ENCODE data around the gene GLB1L3.
"Not testable (repeated sequence)": the region's sequence is repeated elsewhere in the genome, so short reads cannot be mapped to it uniquely, and the experiment has no call there.

The GLB1L3 gene

DNA sequence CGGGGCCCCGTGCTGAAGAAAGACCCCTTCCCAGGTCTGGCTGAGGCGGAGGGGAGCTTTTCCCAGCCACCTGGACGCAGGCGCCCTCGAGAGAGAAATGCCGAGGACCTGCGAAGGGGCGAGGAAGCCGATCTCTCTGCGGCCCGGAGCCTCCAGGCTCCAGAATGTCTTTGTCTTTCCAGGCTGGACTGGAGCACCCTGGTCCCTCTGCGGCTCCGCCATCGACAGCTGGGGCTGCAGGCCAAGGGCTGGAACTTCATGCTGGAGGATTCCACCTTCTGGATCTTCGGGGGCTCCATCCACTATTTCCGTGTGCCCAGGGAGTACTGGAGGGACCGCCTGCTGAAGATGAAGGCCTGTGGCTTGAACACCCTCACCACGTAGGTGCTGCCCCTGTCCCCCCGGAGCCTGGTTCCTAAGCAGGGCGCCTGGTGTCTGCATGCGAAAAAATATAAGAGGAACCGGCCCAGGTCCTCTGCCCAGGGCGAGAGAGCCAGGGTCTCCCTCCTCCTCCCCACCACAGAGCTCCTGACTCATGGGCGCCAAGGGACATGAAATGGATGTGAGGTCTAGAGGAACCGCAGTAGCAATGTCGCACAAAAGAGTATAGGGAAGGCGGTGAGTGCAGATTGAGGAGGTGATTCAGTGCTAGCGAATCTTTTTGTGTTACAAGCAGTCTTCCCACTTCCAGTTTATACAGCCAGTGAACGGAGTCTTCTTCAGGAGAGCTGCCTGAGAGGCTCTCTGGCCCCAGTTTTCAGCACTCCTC, 66.6 kb downstream of the GLB1L3 start:
- no peaks in the 10 kb centered on the region for H3K27me3 ChIP-seq (ENCODE audit: low read length)
- H3K4me2 ChIP-seq (ENCODE audit: low read depth, low read length, poor library complexity, severe bottlenecking): no peak overlapping the region
- H3K4me3 ChIP-seq (ENCODE audit: insufficient read depth, low read length, poor library complexity, severe bottlenecking): no peak overlapping the region
- no peak overlapping the region for H2AFZ ChIP-seq (ENCODE audit: low read depth, low read length, severe bottlenecking)
- H4K20me1 ChIP-seq (ENCODE audit: low read depth, low read length): no peaks in the 10 kb centered on the region
- H3K27ac ChIP-seq (ENCODE audit: low read depth, low read length): no peak overlapping the region
- no peaks in the 10 kb centered on the region for H3K36me3 ChIP-seq (ENCODE audit: low read length)
- H3F3A ChIP-seq (ENCODE audit: insufficient read depth): no peaks in the 10 kb centered on the region
- no peaks in the 10 kb centered on the region for H3K9me2 ChIP-seq (replicated peaks; ENCODE audit: insufficient read depth, low read length)
- no peak for TF ChIP-seq EZH2phosphoT487 (conservative IDR thresholded peaks at IDR 0.05; ENCODE audit: low read length)
- no peak for TF ChIP-seq CTCF (IDR thresholded peaks at IDR 0.05; ENCODE audit: insufficient read depth, low read length, poor library complexity, severe bottlenecking)
- no peaks in the 10 kb centered on the region for H3K79me2 ChIP-seq (ENCODE audit: insufficient read depth, low read length)
- no peak overlapping the region for H3K9ac ChIP-seq (ENCODE audit: low read length)
- H3K9me3 ChIP-seq (ENCODE audit: insufficient read depth, low read length): no peaks in the 10 kb centered on the region

DNA sequence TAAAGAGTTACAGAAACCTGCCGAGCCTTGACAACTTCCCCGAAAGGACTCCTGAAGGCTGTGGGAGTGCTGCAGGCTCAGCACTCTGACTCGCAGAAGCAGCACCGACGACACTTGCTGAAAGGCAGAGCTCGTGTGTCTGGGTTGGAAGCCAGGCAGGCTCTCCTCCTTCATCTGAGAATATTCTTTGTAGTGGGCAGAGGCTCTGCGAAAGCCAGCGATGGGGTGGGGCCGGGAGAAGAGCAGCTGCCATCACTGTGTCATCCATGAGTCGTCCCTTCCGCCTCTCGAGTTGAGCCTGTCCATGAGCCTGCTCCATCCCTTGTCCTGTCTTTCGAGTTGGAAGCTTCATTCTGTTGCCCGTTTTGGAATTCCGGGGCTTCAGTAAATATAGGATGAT, 67.5 kb downstream of the GLB1L3 start:
- Histone ChIP-seq H4K20me1 (ENCODE audit: low read depth, low read length) (no peaks in the 10 kb centered on the region), H3K9me3 (ENCODE audit: insufficient read depth, low read length) (no peaks in the 10 kb centered on the region), H3F3A (ENCODE audit: insufficient read depth) (no peaks in the 10 kb centered on the region), H3K27ac (ENCODE audit: low read depth, low read length) (no peak overlapping the region), H3K9ac (ENCODE audit: low read length) (no peak overlapping the region), H3K9me2 (replicated peaks; ENCODE audit: insufficient read depth, low read length) (no peaks in the 10 kb centered on the region), H3K36me3 (ENCODE audit: low read length) (no peaks in the 10 kb centered on the region), H3K4me2 (ENCODE audit: low read depth, low read length, poor library complexity, severe bottlenecking) (no peak overlapping the region), H3K27me3 (ENCODE audit: low read length) (no peaks in the 10 kb centered on the region), H3K79me2 (ENCODE audit: insufficient read depth, low read length) (no peaks in the 10 kb centered on the region), H2AFZ (ENCODE audit: low read depth, low read length, severe bottlenecking) (no peak overlapping the region), H3K4me3 (ENCODE audit: insufficient read depth, low read length, poor library complexity, severe bottlenecking) (no peak overlapping the region)
- TF ChIP-seq EZH2phosphoT487 (conservative IDR thresholded peaks at IDR 0.05; ENCODE audit: low read length): no peak
- no peak for TF ChIP-seq CTCF (IDR thresholded peaks at IDR 0.05; ENCODE audit: insufficient read depth, low read length, poor library complexity, severe bottlenecking)

DNA sequence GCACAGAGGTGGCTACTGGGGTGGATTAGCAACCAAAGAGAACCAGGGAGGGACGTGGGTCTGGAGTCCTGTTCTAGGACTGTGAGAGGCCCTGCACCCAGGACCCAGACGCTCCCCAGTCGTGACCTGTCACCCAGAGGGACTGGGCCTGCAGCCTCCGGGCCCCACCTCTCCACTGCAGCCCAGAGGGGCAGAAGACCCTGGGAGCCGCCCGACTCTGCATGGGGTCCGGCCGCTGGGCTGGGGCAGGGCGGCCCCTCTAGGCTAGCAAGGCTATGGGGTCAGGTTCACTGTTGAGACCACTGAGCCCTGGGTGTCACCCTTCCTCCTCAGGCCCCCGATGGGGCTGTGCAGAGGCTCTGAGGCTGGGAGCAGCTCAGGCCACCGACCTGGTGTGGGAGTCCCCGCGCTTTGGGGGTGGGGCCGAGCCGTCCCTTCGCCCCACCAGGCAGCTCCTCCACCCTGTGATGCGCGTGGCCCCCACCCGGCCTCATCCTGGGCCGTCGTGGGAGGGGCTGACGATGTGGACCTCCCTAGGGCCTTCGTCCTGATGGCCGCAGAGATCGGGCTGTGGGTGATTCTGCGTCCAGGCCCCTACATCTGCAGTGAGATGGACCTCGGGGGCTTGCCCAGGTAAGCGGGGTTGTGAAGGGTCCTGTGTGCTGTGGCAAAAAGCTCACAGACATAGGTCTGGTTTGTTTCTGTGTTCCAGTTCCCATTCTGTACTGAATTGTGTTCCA, 68.5 kb downstream of the GLB1L3 start:
- H3K36me3 ChIP-seq (ENCODE audit: low read length); H3K27ac ChIP-seq (ENCODE audit: low read depth, low read length); H3K9me2 ChIP-seq (replicated peaks; ENCODE audit: insufficient read depth, low read length); H3K79me2 ChIP-seq (ENCODE audit: insufficient read depth, low read length); H2AFZ ChIP-seq (ENCODE audit: low read depth, low read length, severe bottlenecking); H3K4me2 ChIP-seq (ENCODE audit: low read depth, low read length, poor library complexity, severe bottlenecking); H3K9ac ChIP-seq (ENCODE audit: low read length); H4K20me1 ChIP-seq (ENCODE audit: low read depth, low read length); H3K4me3 ChIP-seq (ENCODE audit: insufficient read depth, low read length, poor library complexity, severe bottlenecking); H3F3A ChIP-seq (ENCODE audit: insufficient read depth); H3K9me3 ChIP-seq (ENCODE audit: insufficient read depth, low read length); H3K27me3 ChIP-seq (ENCODE audit: low read length): not testable (repeated sequence)

- Histone ChIP-seq H3K27me3 (ENCODE audit: low read length) (no peaks in the 10 kb centered on the region), H3K79me2 (ENCODE audit: insufficient read depth, low read length) (no peaks in the 10 kb centered on the region), H3K27ac (ENCODE audit: low read depth, low read length) (no peak overlapping the region), H3K9me2 (replicated peaks; ENCODE audit: insufficient read depth, low read length) (no peaks in the 10 kb centered on the region), H3K4me3 (ENCODE audit: insufficient read depth, low read length, poor library complexity, severe bottlenecking) (no peak overlapping the region), H3K9ac (ENCODE audit: low read length) (no peak overlapping the region), H4K20me1 (ENCODE audit: low read depth, low read length) (no peaks in the 10 kb centered on the region), H3F3A (ENCODE audit: insufficient read depth) (no peaks in the 10 kb centered on the region), H2AFZ (ENCODE audit: low read depth, low read length, severe bottlenecking) (no peak overlapping the region), H3K4me2 (ENCODE audit: low read depth, low read length, poor library complexity, severe bottlenecking) (no peak overlapping the region), H3K9me3 (ENCODE audit: insufficient read depth, low read length) (no peaks in the 10 kb centered on the region), H3K36me3 (ENCODE audit: low read length) (no peaks in the 10 kb centered on the region)
- TF ChIP-seq EZH2phosphoT487 (conservative IDR thresholded peaks at IDR 0.05; ENCODE audit: low read length) (no peak), CTCF (IDR thresholded peaks at IDR 0.05; ENCODE audit: insufficient read depth, low read length, poor library complexity, severe bottlenecking) (no peak)
Measured at GRCh38 chr11:134345237-134345550, 69.0 kb downstream of the GLB1L3 start.
